Uterus (tissue), 4 donors: ENCODE results near the gene RNASEL. TPM values are rescaled to one million over a fixed set of nuclear protein-coding genes. Genes with fewer than 3 reads are reported as not detected.
"Not testable (repeated sequence)": the region's sequence is repeated elsewhere in the genome, so short reads cannot be mapped to it uniquely, and the experiment has no call there.

Experiments used
- DNase-seq, 2 donors: peaks; one replicate each; pipeline ENCODE4 v3.0.0-alpha.2; 2019 to 2020
- H3K27ac ChIP-seq, 2 donors: fragments of 200-600 bp; sonication (generic); 1 replicate in 1 of 2; 2 replicates in 1 of 2; pipeline ENCODE4 v1.5.1; 2016 to 2018
- H3K27me3 ChIP-seq, 2 donors: fragments of 200-600 bp; sonication (generic); one replicate each; pipeline ENCODE4 v1.5.1; 2018 to 2019; ENCODE audit warnings: control low read depth in 1 of 2
- H3K36me3 ChIP-seq, 2 donors: fragments of 200-600 bp; sonication (generic); one replicate each; pipeline ENCODE4 v1.5.1; 2019; ENCODE audit warnings: control low read depth in 1 of 2
- H3K4me1 ChIP-seq, 2 donors: fragments of 200-600 bp; sonication (generic); one replicate each; pipeline ENCODE4 v1.5.1; 2018 to 2019; ENCODE audit warnings: control low read depth in 1 of 2
- H3K4me3 ChIP-seq, 2 donors: fragments of 200-600 bp; sonication (generic); 1 replicate in 1 of 2; 2 replicates in 1 of 2; pipeline ENCODE4 v1.5.1; 2018 to 2019; ENCODE audit warnings: mild to moderate bottlenecking in 1 of 2
- H3K9me3 ChIP-seq, 2 donors: fragments of 200-600 bp; sonication (generic); one replicate each; pipeline ENCODE4 v1.5.1; 2019; ENCODE audit warnings: control low read depth in 1 of 2
- CTCF ChIP-seq, 4 experiments: fragments of 200-600 bp in 2 of 4; fragments of 450-650 bp in 2 of 4; sonication (generic) in 2 of 4; IDR thresholded peaks; one replicate each; pipeline ENCODE4 v1.5.1; 2016 to 2019; ENCODE audit warnings: antibody characterized with exemption in 4 of 4, mild to moderate bottlenecking in 2 of 4, moderate library complexity in 1 of 4
- POLR2A ChIP-seq, 2 donors: fragments of 450-650 bp; IDR thresholded peaks; one replicate each; pipeline ENCODE4 v1.6.1; 2016; ENCODE audit warnings: antibody characterized with exemption in 2 of 2, mild to moderate bottlenecking in 1 of 2, moderate library complexity in 1 of 2
- intact Hi-C: fragments of 100-400 bp; cut with DNase I; formaldehyde crosslinking; loops from one replicate; pipeline ENCODE4 v1.15.1; 2023; ENCODE audit warnings: low total_unique reads
- total RNA-seq, 4 donors: library from RNA; depleted of rRNA in 3 of 4; stranded (reverse); fragments of >200 nt in 3 of 4; gene quantifications; one replicate each; pipeline versions ENCODE4 v1.1.0 to v1.2.4, GENCODE V29; 2014 to 2023
- donor health status: DM: yes; HTN: yes; CAD: no.

RNASEL gene
- total RNA-seq, 4 donors from 2014 or later, result 4.1 to 13.4 (median 6.9) TPM

DNA sequence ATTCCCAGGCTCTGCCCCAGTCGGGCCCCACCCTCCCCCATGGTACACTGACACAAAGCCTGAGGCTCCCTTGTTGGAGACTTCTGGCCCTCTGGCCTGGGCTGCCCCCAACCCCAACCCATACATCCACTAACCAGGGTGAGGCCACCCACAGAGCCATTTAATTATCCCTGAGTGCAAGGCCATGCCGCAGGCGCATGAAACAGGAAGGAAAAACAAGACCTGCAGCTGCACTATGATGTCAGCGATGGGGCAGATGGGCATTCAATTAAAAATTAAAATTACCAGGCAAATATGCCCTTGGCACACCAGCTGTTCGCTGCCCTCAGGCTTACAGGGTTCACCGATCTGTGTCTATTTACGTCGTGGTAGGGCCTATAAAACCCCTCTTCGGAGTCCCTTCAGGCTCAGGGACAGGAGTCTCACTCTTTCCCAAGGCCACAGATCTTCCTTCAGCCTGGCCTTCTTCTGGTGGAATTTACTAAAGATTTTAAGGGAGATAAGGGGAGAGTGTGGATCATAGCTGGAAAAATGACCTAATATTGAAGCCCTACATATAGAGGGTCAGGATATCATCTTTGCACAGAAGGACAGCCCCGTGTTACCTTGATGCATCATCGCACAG lies 44.7 kb upstream of the RNASEL start:
- no peak for TF ChIP-seq POLR2A (IDR thresholded peaks at IDR 0.05)
- TF ChIP-seq CTCF (IDR thresholded peaks at IDR 0.05), result no peak
- Histone ChIP-seq H3K27ac (no peak overlapping the region), H3K4me3 (no peak overlapping the region)

DNA sequence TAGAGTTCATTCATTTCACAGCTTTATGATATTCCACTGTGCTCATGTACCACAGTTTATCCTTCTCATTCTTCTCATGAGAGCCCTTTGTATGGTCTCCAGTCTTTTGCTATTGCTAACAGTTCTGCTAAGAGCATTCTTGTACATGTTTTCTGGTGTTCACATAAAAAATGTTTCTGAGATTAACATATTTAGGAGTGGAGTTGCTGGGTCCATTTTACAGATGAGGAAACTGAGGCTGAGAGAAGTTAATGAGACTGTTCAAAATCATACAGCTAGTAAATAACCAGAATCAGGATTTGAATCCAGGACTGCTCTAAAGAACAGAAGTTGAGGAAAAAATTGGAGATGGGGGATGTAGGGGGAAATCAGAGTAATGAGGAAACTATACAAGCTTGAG lies 44.0 kb upstream of the RNASEL start:
- Histone ChIP-seq H3K9me3 (no peaks in the 10 kb centered on the region), H3K36me3 (no peaks in the 10 kb centered on the region), H3K4me3 (no peak overlapping the region), H3K27ac (no peak overlapping the region), H3K27me3 (no peaks in the 10 kb centered on the region), H3K4me1 (no peaks in the 10 kb centered on the region)
- TF ChIP-seq CTCF (IDR thresholded peaks at IDR 0.05) (no peak), POLR2A (IDR thresholded peaks at IDR 0.05) (no peak)
- DNase-seq, result no peak
- intact Hi-C loops, result no loop called here

More for the DNA sequence above, 44.7 kb upstream of the RNASEL start:
- no peaks in the 10 kb centered on the region for H3K27me3 ChIP-seq
- DNase-seq, result no peak
- no peaks in the 10 kb centered on the region for H3K36me3 ChIP-seq
- intact Hi-C loops, result no loop called here
- H3K4me1 ChIP-seq, result no peaks in the 10 kb centered on the region
- no peaks in the 10 kb centered on the region for H3K9me3 ChIP-seq

- H3K4me1 ChIP-seq, H3K9me3 ChIP-seq, H3K27ac ChIP-seq, DNase-seq, H3K36me3 ChIP-seq, H3K27me3 ChIP-seq, H3K4me3 ChIP-seq, intact Hi-C loops: not testable (repeated sequence)
Observed at GRCh38 chr1:182632441-182632857, 43.4 kb upstream of the RNASEL start.

DNA sequence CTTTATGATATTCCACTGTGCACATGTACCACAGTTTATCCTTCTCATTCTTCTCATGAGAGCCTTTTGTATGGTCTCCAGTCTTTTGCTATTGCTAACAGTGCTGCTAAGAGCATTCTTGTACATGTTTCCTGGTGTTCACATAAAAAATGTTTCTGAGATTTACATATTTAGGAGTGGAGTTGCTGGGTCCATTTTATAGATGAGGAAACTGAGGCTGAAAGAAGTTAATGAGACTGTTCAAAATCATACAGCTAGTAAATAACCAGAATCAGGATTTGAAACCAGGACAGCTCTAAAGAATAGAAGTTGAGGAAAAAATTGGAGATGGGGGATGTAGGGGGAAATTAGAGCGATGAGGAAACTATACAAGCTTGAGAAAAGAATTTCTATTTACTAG lies 42.9 kb upstream of the RNASEL start:
- no peak overlapping the region for H3K27ac ChIP-seq
- no peak for DNase-seq
- H3K4me1 ChIP-seq, result no peaks in the 10 kb centered on the region
- H3K36me3 ChIP-seq, result no peaks in the 10 kb centered on the region
- H3K9me3 ChIP-seq, result no peaks in the 10 kb centered on the region
- intact Hi-C loops, result no loop called here
- H3K4me3 ChIP-seq, result no peak overlapping the region
- H3K27me3 ChIP-seq, result no peaks in the 10 kb centered on the region
- TF ChIP-seq POLR2A (IDR thresholded peaks at IDR 0.05) (no peak), CTCF (IDR thresholded peaks at IDR 0.05) (no peak)

DNA sequence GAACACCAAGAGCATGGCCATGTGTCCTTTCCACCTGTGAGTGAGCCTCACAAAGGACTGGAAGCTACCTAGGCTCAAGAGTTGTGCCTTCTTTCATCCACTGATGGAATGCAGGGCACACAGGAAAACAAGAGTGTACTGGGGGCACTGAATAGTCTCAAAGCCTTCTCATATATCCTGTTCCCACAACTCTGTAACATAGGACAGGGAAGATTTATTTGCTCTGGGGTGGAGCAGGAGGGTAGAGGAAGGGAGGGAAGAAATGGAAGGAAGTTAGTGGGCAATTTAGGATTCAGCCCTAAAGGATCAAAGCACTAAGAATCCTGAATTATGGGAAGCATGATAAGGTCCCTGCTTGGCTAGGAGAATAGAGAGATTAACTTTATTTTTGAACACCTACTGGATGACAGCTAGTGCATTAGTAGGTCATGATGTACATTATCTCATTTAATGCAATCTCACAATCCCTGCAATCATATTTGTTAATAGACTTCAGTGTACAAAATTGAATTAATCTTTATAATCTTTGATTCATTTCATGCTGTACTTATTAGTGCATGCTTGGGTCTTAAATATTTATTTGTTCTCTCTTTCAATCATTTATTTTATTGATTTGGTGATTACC lies 42.1 kb upstream of the RNASEL start:
- Histone ChIP-seq H3K4me1 (no peaks in the 10 kb centered on the region), H3K4me3 (no peak overlapping the region), H3K9me3 (no peaks in the 10 kb centered on the region), H3K36me3 (no peaks in the 10 kb centered on the region), H3K27ac (no peak overlapping the region), H3K27me3 (no peaks in the 10 kb centered on the region)
- no peak for TF ChIP-seq POLR2A (IDR thresholded peaks at IDR 0.05)
- TF ChIP-seq CTCF (IDR thresholded peaks at IDR 0.05), result no peak
- intact Hi-C loops, result no loop called here
- no peak for DNase-seq
